Measurements from ENCODE around the gene TLE1. TPM values are rescaled to one million over a fixed set of nuclear protein-coding genes. Genes with fewer than 3 reads are reported as not detected.

Gene TLE1
- total and polyA plus RNA-seq, 2 of the 4 experiments (the other 2 are of a cell fraction), result 36.0 to 51.0 TPM

GRCh38 chr9:81676395-81676794, 13.0 kb downstream of the TLE1 start:
- Histone ChIP-seq H3K4me1 (ENCODE audit: control insufficient read depth, insufficient read depth, low read length) (peaks cover 9% of the 10 kb centered on the region), H4K8ac (ENCODE audit: low read depth in 2 of 2, low read length in 2 of 2) (no peak overlapping the region), H3K9ac (ENCODE audit: low read depth, low read length) (no peak overlapping the region), H3K4me2 (ENCODE audit: low read depth, low read length) (no peak overlapping the region), H3K4me3 (ENCODE audit: insufficient read depth, low read depth, low read length) (no peak overlapping the region), H2AK9ac (replicated peaks; ENCODE audit: low read depth, low read length, poor library complexity) (no peak overlapping the region), H2BK5ac (ENCODE audit: low read depth, low read length, poor library complexity, severe bottlenecking) (no peak overlapping the region), H4K91ac (ENCODE audit: insufficient read depth, low read depth, low read length) (no peak overlapping the region), H2BK20ac (ENCODE audit: low read depth, low read length) (no peak overlapping the region), H3K18ac (ENCODE audit: low read depth, low read length) (no peak overlapping the region), H2BK15ac (ENCODE audit: low read depth, low read length) (no peak overlapping the region), H4K20me1 (ENCODE audit: insufficient read depth, low read length) (peaks cover 9% of the 10 kb centered on the region; the same call in 1 of the 2 replicates), H2AFZ (replicated peaks; ENCODE audit: low read length, poor library complexity) (no peak overlapping the region), H3K14ac (replicated peaks; ENCODE audit: low read depth, low read length) (no peak overlapping the region), H3K9me1 (ENCODE audit: insufficient read depth, low read length) (peaks cover 16% of the 10 kb centered on the region), H3K79me1 (ENCODE audit: low read depth in 1 of 2, low read length in 2 of 2) (peaks cover 26 to 64% of the 10 kb centered on the region in 2 experiments), H3K4ac (ENCODE audit: low read depth, low read length) (no peak overlapping the region; the same call in 1 of the 2 replicates), H3K27me3 (ENCODE audit: control insufficient read depth, insufficient read depth, low read length) (no peaks in the 10 kb centered on the region), H4K5ac (ENCODE audit: low read depth, low read length) (no peak overlapping the region), H2AK5ac (ENCODE audit: low read depth, low read length) (no peak overlapping the region), H3K27ac (ENCODE audit: insufficient read depth, low read length) (no peak overlapping the region), H3K23ac (ENCODE audit: low read depth, low read length) (no peak overlapping the region), H3K9me3 (ENCODE audit: control insufficient read depth, insufficient read depth, low read length) (no peaks in the 10 kb centered on the region), H3K36me3 (ENCODE audit: control insufficient read depth, insufficient read depth, low read length) (peaks cover 31% of the 10 kb centered on the region), H3K56ac (ENCODE audit: extremely low read depth, insufficient read depth, low read length) (no peak overlapping the region), H2BK120ac (ENCODE audit: low read depth, low read length) (no peak overlapping the region)
- TF ChIP-seq CTCF (conservative IDR thresholded peaks at IDR 0.05; ENCODE audit: low read depth, low read length) (no peak), RCOR1 (IDR thresholded peaks at IDR 0.05; ENCODE audit: insufficient replicate concordance, low read length) (no peak), USF2 (IDR thresholded peaks at IDR 0.05; ENCODE audit: low read depth, low read length) (no peak), MAZ (IDR thresholded peaks at IDR 0.05; ENCODE audit: borderline replicate concordance, low read depth, low read length) (no peak), SMC3 (IDR thresholded peaks at IDR 0.05; ENCODE audit: low read depth, low read length) (no peak), POLR2A (IDR thresholded peaks at IDR 0.05; ENCODE audit: low read depth, low read length) (no peak), MAFK (IDR thresholded peaks at IDR 0.05; ENCODE audit: low read depth, low read length) (no peak)
- TF ChIP-seq, protein P1, sequence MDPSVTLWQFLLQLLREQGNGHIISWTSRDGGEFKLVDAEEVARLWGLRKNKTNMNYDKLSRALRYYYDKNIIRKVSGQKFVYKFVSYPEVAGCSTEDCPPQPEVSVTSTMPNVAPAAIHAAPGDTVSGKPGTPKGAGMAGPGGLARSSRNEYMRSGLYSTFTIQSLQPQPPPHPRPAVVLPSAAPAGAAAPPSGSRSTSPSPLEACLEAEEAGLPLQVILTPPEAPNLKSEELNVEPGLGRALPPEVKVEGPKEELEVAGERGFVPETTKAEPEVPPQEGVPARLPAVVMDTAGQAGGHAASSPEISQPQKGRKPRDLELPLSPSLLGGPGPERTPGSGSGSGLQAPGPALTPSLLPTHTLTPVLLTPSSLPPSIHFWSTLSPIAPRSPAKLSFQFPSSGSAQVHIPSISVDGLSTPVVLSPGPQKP (IDR thresholded peaks at IDR 0.05; ENCODE audit: borderline replicate concordance, low read depth, low read length), result no peak
- dilution Hi-C loops (cut with HindIII; ENCODE audit: low sequenced_read_pairs, unreplicated experiment) (no loop called here), intact Hi-C loops (cut with micrococcal nuclease) (no loop called here), in situ Hi-C loops (cut with MboI; ENCODE audit: low sequenced_read_pairs) (no loop called here)
- no peak for ATAC-seq (ENCODE audit: low read depth)
- CTCF ChIA-PET, result no interaction called here
- BruUV-seq (replicated peaks), result no TSS peak
- no CpG with 5 or more reads among the region's 2 CpGs for WGBS, 2 experiments (ENCODE audit: extremely low coverage in 2 of 2, insufficient read length in 1 of 2)
- POLR2A ChIA-PET (ENCODE audit: unreplicated experiment), result no interaction called here
- no peak for DNase-seq

All from IMR-90 (cell line).